ENCODE measurements around the gene SLC46A2. TPM values are rescaled to one million over a fixed set of nuclear protein-coding genes. Genes with fewer than 3 reads are reported as not detected.

The SLC46A2 gene
- total and polyA plus RNA-seq, 2 of the 13 experiments (the other 11 are each of a cell fraction or from before 2014, with no cell fraction given) = not detected

- no peak for TF ChIP-seq ZNF512 (CRISPR knock-in tag; IDR thresholded peaks at IDR 0.05)
- no peak for TF ChIP-seq ZNF407 (CRISPR knock-in tag; IDR thresholded peaks at IDR 0.05; ENCODE audit: not compliant biosample characterization)
- TF ChIP-seq ZBTB25 (CRISPR knock-in tag; IDR thresholded peaks at IDR 0.05) = no peak
- no peak for TF ChIP-seq NCOA5 (CRISPR knock-in tag; IDR thresholded peaks at IDR 0.05)
- no peak for TF ChIP-seq KMT2B (CRISPR knock-in tag; IDR thresholded peaks at IDR 0.05)
- no peak for TF ChIP-seq YEATS4 (CRISPR knock-in tag; IDR thresholded peaks at IDR 0.05; ENCODE audit: borderline replicate concordance)
- TF ChIP-seq KAT8 (CRISPR knock-in tag; IDR thresholded peaks at IDR 0.05) = no peak
- no peak for TF ChIP-seq NPAS2 (CRISPR knock-in tag; IDR thresholded peaks at IDR 0.05; ENCODE audit: borderline replicate concordance)
- no peak for TF ChIP-seq NONO (IDR thresholded peaks at IDR 0.05)
- no peak for TF ChIP-seq NONO (CRISPR knock-in tag; conservative IDR thresholded peaks at IDR 0.05)
- TF ChIP-seq ATF5 (CRISPR knock-in tag; IDR thresholded peaks at IDR 0.05; ENCODE audit: low read depth) = no peak
Measured at GRCh38 chr9:112839331-112839730, 51.3 kb downstream of the SLC46A2 start (continued).
